SK-MEL-5 (cell line): ENCODE measurements around the gene KREMEN1. TPM values are rescaled to one million over a fixed set of nuclear protein-coding genes. Genes with fewer than 3 reads are reported as not detected.

ENCODE experiments used
- DNase-seq: peaks from one replicate; pipeline ENCODE4 v3.0.0-alpha.2; 2016; ENCODE audit warnings: low read depth, low spot score
- in situ Hi-C: cut with HindIII; loops from 2 replicates; pipeline ENCODE4 v1.10.0; 2016; ENCODE audit warnings: low sequenced_read_pairs, high pct_unique_total_duplicates, low pct_unique_long_range_greater_than_20kb
- total RNA-seq: library from RNA; depleted of rRNA; stranded (reverse); fragments of >200 nt; shearing (Covaris generic); gene quantifications from 2 replicates; pipeline ENCODE4 v1.2.3, GENCODE V29; 2014

KREMEN1 gene
- total RNA-seq, 1 experiment from 2014 or later = 23.5 TPM

GRCh38 chr22:29203488-29204454 is 130.9 kb downstream of the KREMEN1 start:
- DNase-seq = no peak
- in situ Hi-C loops = no loop called here

GRCh38 chr22:29204455-29205183 is 131.8 kb downstream of the KREMEN1 start:
- in situ Hi-C loops = no loop called here
- DNase-seq = no peak

DNA sequence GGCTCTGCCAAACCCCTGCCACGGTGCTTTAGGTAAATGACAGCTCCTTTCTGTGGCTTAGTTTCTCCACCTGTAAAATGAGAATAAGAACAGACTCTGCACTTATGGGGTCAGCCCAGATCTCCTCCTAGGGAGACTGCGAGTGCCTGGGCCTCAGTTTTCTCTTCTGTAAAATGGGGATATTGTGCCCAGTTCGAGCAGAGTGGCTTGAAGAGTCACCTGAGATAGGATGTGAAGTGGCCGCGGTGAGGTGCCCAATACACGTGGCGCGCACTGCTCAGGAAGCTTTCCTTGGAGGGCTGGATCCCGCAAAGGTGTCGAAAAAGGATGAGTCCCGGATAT is 132.4 kb downstream of the KREMEN1 start:
- in situ Hi-C loops = no loop called here
- DNase-seq = no peak

GRCh38 chr22:29205594-29206371 is 132.9 kb downstream of the KREMEN1 start, which contains the start of gene EMID1:
Gene EMID1 (plus strand): TSS chr22:29205896. CDS start chr22:29206039, 143 bp downstream.
- DNase-seq = peak; percentile 23
- in situ Hi-C loops = no loop called here

GRCh38 chr22:29206372-29207242 is 133.8 kb downstream of the KREMEN1 start:
- in situ Hi-C loops = no loop called here

GRCh38 chr22:29207243-29207550 is 134.4 kb downstream of the KREMEN1 start:
- no peak for DNase-seq
- in situ Hi-C loops = no loop called here

More at GRCh38 chr22:29206372-29207242, 133.8 kb downstream of the KREMEN1 start:
- DNase-seq = no peak

DNA sequence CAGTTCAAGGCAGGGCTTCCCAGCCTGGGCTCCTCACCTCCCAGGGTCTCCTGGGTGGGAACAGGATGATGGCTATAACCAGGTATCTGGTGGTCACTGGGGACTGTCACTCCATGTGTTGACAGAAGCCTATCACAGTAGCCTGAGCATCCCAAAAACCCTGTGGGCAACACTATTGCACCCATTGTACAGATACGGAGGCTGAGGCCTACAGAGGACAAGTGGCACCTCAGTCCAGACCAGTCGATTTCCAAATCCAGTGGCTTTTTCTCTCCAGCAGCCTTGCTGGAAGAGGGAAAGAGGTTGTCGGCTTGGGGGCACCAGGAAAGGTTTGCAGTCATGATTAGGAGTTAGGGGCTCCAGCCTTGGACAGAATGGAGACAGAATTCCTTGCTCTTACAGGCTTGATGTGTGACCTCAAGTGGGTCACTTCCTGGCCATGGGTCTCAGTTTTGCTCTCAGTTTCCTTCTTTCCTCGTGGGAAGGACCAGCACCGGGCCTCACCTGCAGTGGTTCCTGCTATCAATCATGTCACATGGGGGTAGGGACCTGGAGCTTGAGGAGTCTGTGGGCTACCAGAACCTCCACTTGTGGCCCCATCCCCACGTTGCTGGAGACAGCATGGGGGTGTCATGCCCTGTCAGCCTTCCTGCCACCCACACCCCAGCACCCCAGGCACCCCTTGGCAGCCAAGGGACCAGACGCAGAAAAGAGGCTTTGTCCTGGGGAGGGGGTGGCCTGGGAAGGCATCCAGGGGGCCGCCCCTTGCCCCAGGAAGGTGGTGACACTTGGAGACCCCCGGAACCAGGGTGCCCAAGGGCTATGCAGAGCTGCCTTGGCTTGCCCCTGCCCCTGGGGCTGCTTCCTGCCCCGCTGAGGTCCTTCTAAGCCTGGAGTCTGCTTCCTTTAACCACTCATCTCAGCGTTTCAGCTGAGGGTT is 135.0 kb downstream of the KREMEN1 start:
- DNase-seq = no peak
- in situ Hi-C loops = no loop called here

- DNase-seq = no peak
- in situ Hi-C loops = no loop called here
Observed at GRCh38 chr22:29208502-29208862, 135.6 kb downstream of the KREMEN1 start.

DNA sequence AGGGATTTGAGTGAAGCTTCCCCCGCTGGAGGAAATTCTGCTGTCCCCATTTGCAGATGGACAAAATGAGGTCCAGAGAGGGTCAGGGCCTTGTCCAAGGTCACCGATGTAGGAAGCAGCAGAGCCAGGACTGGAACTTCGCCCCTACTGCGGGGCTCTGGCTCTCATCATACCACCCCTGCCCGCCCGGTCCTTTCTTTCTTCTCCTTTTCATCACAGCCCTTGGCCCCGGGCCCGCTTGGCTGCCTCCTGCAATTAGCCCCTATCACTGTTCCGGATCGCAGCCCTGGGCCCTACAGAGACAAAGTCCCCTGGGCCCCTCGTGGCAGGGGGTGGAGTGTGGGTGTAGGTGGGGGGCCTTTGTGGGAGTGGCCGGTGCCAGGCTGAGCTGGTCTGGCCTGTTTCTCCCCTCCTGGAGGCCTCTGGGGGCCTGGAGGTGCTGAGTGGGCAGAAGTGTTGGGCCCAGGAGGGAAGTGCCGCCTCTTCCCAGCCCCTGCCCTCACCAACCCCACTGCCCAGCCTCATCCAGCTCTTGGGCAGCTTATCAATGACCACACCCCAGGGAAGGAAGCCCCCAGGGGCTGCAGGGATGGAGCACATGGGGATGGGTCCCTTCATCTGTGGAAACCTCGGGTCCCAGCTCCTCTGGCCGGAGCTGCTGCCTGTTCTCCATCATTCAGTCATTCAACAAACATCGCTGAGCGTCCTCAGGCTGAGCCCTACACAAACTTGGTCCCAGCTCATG is 136.2 kb downstream of the KREMEN1 start:
- no peak for DNase-seq
- in situ Hi-C loops = no loop called here

- in situ Hi-C loops = no loop called here
- no peak for DNase-seq
Observed at GRCh38 chr22:29209624-29209929, 136.7 kb downstream of the KREMEN1 start.

DNA sequence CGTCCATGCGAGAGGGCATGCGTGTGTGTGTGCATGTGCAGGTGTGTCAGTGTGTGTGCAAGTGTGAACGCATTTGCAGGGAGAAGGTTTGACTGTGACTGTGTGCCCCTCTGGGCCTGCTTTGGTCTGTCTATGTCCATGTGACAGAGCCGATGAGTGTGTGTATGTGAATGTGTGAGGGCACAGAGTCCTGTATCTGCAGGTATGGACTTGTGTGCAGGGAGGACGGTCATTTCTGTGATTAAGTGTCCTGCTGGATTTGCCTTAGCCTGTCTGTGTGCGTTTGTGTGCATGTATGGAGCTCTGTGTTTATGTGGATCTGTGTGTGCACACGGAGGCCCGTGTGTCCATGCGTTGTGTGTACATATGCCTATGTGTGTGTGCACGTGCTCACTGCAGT is 138.2 kb downstream of the KREMEN1 start:
- in situ Hi-C loops = no loop called here
- no peak for DNase-seq

GRCh38 chr22:29211466-29211865 is 138.6 kb downstream of the KREMEN1 start:
- DNase-seq = no peak
- in situ Hi-C loops = no loop called here

GRCh38 chr22:29212743-29213142 is 139.9 kb downstream of the KREMEN1 start:
- DNase-seq = no peak
- in situ Hi-C loops = no loop called here

DNA sequence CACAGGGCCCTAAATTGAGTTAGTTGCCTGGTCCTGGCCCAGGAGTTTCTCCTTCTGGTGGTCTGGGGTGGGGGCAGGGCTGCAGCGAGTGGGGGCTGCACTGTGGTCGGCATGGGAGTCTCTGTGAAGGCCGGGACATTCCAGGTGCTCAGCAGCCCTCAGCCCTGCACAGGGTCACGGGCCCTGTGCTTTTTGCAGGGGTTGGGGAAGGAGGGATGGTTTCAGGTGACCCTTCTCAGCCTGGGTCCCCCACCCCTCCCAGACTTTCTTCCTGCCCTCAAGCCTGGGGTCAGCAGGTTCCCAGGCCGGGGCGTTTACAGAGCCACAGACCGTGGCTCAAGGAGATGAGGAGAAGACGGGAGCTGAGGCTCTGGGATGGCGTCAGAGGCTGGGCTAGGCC is 140.7 kb downstream of the KREMEN1 start:
- no peak for DNase-seq
- in situ Hi-C loops = no loop called here

- DNase-seq = no peak
- in situ Hi-C loops = no loop called here
Observed at GRCh38 chr22:29214232-29214631, 141.4 kb downstream of the KREMEN1 start.
